MCF 10A (cell line): ENCODE data around the gene BPGM. TPM values are rescaled to one million over a fixed set of nuclear protein-coding genes. Genes with fewer than 3 reads are reported as not detected.

Experiments used
- BruUV-seq: library from RNA; stranded (reverse); fragments of 400-500 nt; replicated peaks from 2 replicates; lab custom pipeline; 2021; lab: Mats Ljungman, UMichigan
- CTCF ChIA-PET: fragments of 300-600 bp; sonication (Branson Sonifier 250); formaldehyde crosslinking; extraction: SDS; loops from one replicate; lab custom pipeline; 2021; ENCODE audit warnings: antibody characterized with exemption, inconsistent platforms; lab: Yijun Ruan, JAX
- POLR2A ChIA-PET: fragments of 300-600, 350-650 bp; sonication (Branson Sonifier 250); formaldehyde crosslinking; extraction: SDS; loops from one replicate; lab custom pipeline; 2020; ENCODE audit warnings: antibody characterized with exemption, inconsistent platforms; lab: Yijun Ruan, JAX
- DNase-seq: peaks from one replicate; pipeline ENCODE4 v3.0.0-alpha.2; 2018; ENCODE audit not compliant: unreplicated experiment
- H3K27ac Mint-ChIP-seq: one replicate; pipeline ENCODE4 v1.8.0; 2022; ENCODE audit warnings: mild to moderate bottlenecking, low read depth, mixed read lengths; ENCODE audit not compliant: unreplicated experiment
- H3K27me3 Mint-ChIP-seq: one replicate; pipeline ENCODE4 v1.8.0; 2022; ENCODE audit warnings: mixed read lengths; ENCODE audit not compliant: insufficient read depth, unreplicated experiment
- H3K36me3 Mint-ChIP-seq: one replicate; pipeline ENCODE4 v1.8.0; 2022; ENCODE audit warnings: mild to moderate bottlenecking, moderate library complexity, mixed read lengths; ENCODE audit not compliant: insufficient read depth, unreplicated experiment
- H3K4me1 Mint-ChIP-seq: one replicate; pipeline ENCODE4 v1.8.0; 2022; ENCODE audit warnings: mixed read lengths; ENCODE audit not compliant: insufficient read depth, unreplicated experiment
- H3K4me3 Mint-ChIP-seq: one replicate; pipeline ENCODE4 v1.8.0; 2022; ENCODE audit warnings: mild to moderate bottlenecking, moderate library complexity, mixed read lengths; ENCODE audit not compliant: unreplicated experiment
- H3K9me3 Mint-ChIP-seq: one replicate; pipeline ENCODE4 v1.8.0; 2022; ENCODE audit warnings: mixed read lengths; ENCODE audit not compliant: unreplicated experiment
- CTCF ChIP-seq: fragments of 200-600 bp; IDR thresholded peaks from one replicate; pipeline ENCODE4 v1.8.0; 2022; ENCODE audit warnings: antibody characterized with exemption, mild to moderate bottlenecking; ENCODE audit not compliant: unreplicated experiment
- intact Hi-C: fragments of 100-400 bp; cut with micrococcal nuclease; formaldehyde crosslinking; loops from 2 replicates; pipeline ENCODE4 v1.14.1; 2022
- total RNA-seq: library from RNA; stranded (reverse); gene quantifications from 2 replicates; pipeline ENCODE4 v1.2.3, GENCODE V29; 2022

BPGM gene
- total RNA-seq, 1 experiment from 2014 or later: 8.2 TPM

GRCh38 chr7:134690614-134691504 lies 44.2 kb downstream of the BPGM start:
- Mint-ChIP-seq H3K36me3 (no peaks in the 10 kb centered on the region), H3K27ac (no peak overlapping the region), H3K9me3 (no peaks in the 10 kb centered on the region), H3K27me3 (no peaks in the 10 kb centered on the region), H3K4me1 (peaks cover 6% of the 10 kb centered on the region), H3K4me3 (no peak overlapping the region)
- BruUV-seq: no TSS peak
- intact Hi-C loops: loop anchor here (1.0 to 2.0 kb wide), 2 partner anchors 254 to 263 kb away; no protein-coding TSS in a partner anchor
- no peak for DNase-seq
- TF ChIP-seq CTCF: no peak
- ChIA-PET POLR2A (interaction anchor here (0.7 to 1.3 kb wide), 9 partner anchors 155 to 481 kb away, joined by 3 to 6 read pairs (median 3); no protein-coding TSS in a partner anchor), CTCF (interaction anchor here (0.6 to 5.8 kb wide), 55 partner anchors 8 to 909 kb away, joined by 3 to 96 read pairs (median 5); partner anchors contain the start of genes AGBL3 and BPGM)

DNA sequence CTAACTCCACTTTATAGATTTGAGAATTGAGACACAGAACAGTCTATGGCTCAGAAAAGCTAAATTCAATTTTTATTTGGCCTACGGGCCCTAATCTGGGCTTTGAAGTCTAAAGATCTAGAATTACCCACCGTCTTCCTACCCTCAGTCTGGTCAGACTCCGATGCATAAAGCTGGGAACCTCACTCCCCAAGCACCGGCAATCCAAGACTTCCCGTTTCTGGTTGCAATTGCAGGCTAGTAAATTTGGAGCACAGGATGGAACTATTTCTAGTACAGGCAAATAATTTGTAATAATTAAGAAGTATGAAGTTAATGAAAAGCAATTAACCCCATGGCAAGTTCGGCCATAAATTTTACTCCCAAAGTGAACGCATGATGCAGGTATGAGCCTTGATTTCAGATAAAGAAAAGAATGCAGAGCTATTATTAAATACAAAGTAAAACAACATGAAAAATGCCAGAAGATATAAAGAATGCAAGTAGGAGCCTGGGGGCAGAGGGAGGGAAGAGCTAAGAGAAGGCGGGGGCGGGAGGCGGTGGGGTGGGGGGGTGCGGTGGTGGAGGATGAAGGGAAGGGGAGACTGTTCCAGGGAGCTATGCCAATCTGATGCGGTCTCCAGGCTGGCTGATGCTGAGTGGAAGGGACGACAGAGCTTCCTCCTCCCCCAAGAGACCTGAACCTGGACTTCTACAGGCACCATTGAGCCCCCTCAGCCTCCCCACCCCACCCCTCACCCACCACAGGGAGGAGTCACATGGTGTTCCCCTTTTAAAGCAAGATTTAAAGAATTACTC lies 45.1 kb downstream of the BPGM start:
- H3K27me3 Mint-ChIP-seq: no peaks in the 10 kb centered on the region
- H3K27ac Mint-ChIP-seq: no peak overlapping the region
- DNase-seq: no peak
- H3K4me3 Mint-ChIP-seq: no peak overlapping the region
- intact Hi-C loops: loop anchor here (2.0 kb wide), 1 partner anchor 253 kb away; no protein-coding TSS in a partner anchor
- H3K36me3 Mint-ChIP-seq: no peaks in the 10 kb centered on the region
- H3K9me3 Mint-ChIP-seq: no peaks in the 10 kb centered on the region
- CTCF ChIA-PET: interaction anchor here (0.6 to 5.8 kb wide), 10 partner anchors 8 to 269 kb away, joined by 3 to 96 read pairs (median 5); no protein-coding TSS in a partner anchor
- H3K4me1 Mint-ChIP-seq: peaks cover 6% of the 10 kb centered on the region
- POLR2A ChIA-PET: interaction anchor here (0.6 to 1.1 kb wide), 3 partner anchors 194 to 478 kb away, joined by 3 to 4 read pairs (median 3); no protein-coding TSS in a partner anchor
- TF ChIP-seq CTCF: no peak
- no TSS peak for BruUV-seq

GRCh38 chr7:134692344-134692705 lies 45.7 kb downstream of the BPGM start:
- Mint-ChIP-seq H3K4me3 (no peak overlapping the region), H3K36me3 (no peaks in the 10 kb centered on the region), H3K9me3 (no peaks in the 10 kb centered on the region), H3K4me1 (peaks cover 6% of the 10 kb centered on the region), H3K27me3 (no peaks in the 10 kb centered on the region), H3K27ac (no peak overlapping the region)
- no peak for TF ChIP-seq CTCF
- intact Hi-C loops: no loop called here
- ChIA-PET POLR2A (no interaction called here), CTCF (interaction anchor here (1.5 to 5.4 kb wide), 3 partner anchors 26 to 261 kb away, joined by 9 to 96 read pairs (median 11); no protein-coding TSS in a partner anchor)
- DNase-seq: no peak
- no TSS peak for BruUV-seq
